ENCODE results near the gene PADI1.

The PADI1 gene

GRCh38 chr1:17232759-17233661, 28.1 kb downstream of the PADI1 start:
- Histone ChIP-seq H3K4me3 (replicated peaks; ENCODE audit: insufficient read depth, low read length) (no peak overlapping the region), H3K27ac (replicated peaks) (no peak overlapping the region), H3K27me3 (ENCODE audit: insufficient read depth, poor library complexity, severe bottlenecking) (no peaks in the 10 kb centered on the region)
- TF ChIP-seq POLR2AphosphoS5 (IDR thresholded peaks at IDR 0.05; ENCODE audit: low read depth) (no peak), GABPA (IDR thresholded peaks at IDR 0.05; ENCODE audit: low read depth) (no peak)
- DNase-seq (ENCODE audit: low read depth in 1 of 2, low spot score in 1 of 2) = no peak

- Histone ChIP-seq H3K4me3 (replicated peaks; ENCODE audit: insufficient read depth, low read length) (no peak overlapping the region), H3K27ac (replicated peaks) (no peak overlapping the region), H3K27me3 (ENCODE audit: insufficient read depth, poor library complexity, severe bottlenecking) (no peaks in the 10 kb centered on the region)
- no peak for TF ChIP-seq POLR2AphosphoS5 (IDR thresholded peaks at IDR 0.05; ENCODE audit: low read depth)
- no peak for TF ChIP-seq SPI1 (IDR thresholded peaks at IDR 0.05; ENCODE audit: borderline replicate concordance, low read depth)
- TF ChIP-seq CTCF (IDR thresholded peaks at IDR 0.05; ENCODE audit: insufficient read depth, low read length) = no peak
- no peak for TF ChIP-seq REST (IDR thresholded peaks at IDR 0.05; ENCODE audit: insufficient replicate concordance, low read depth)
- TF ChIP-seq GABPA (IDR thresholded peaks at IDR 0.05; ENCODE audit: low read depth) = no peak
- DNase-seq (ENCODE audit: low read depth in 1 of 2, low spot score in 1 of 2) = peak in 1 of 2 experiments; percentile 29
Measured at GRCh38 chr1:17233675-17234320, 28.9 kb downstream of the PADI1 start.

GRCh38 chr1:17234405-17234804, 29.5 kb downstream of the PADI1 start:
- no peak for DNase-seq (ENCODE audit: low read depth in 1 of 2, low spot score in 1 of 2)
- H3K27ac ChIP-seq (replicated peaks) = no peak overlapping the region
- H3K4me3 ChIP-seq (replicated peaks; ENCODE audit: insufficient read depth, low read length) = no peak overlapping the region
- TF ChIP-seq POLR2AphosphoS5 (IDR thresholded peaks at IDR 0.05; ENCODE audit: low read depth) (no peak), CTCF (IDR thresholded peaks at IDR 0.05; ENCODE audit: insufficient read depth, low read length) (no peak), REST (IDR thresholded peaks at IDR 0.05; ENCODE audit: insufficient replicate concordance, low read depth) (no peak), SPI1 (IDR thresholded peaks at IDR 0.05; ENCODE audit: borderline replicate concordance, low read depth) (no peak)
- no peaks in the 10 kb centered on the region for H3K27me3 ChIP-seq (ENCODE audit: insufficient read depth, poor library complexity, severe bottlenecking)

GRCh38 chr1:17235135-17235885, 30.4 kb downstream of the PADI1 start:
- Histone ChIP-seq H3K4me3 (replicated peaks; ENCODE audit: insufficient read depth, low read length) (no peak overlapping the region), H3K27ac (replicated peaks) (no peak overlapping the region), H3K27me3 (ENCODE audit: insufficient read depth, poor library complexity, severe bottlenecking) (no peaks in the 10 kb centered on the region)
- TF ChIP-seq SPI1 (IDR thresholded peaks at IDR 0.05; ENCODE audit: borderline replicate concordance, low read depth) = no peak
- TF ChIP-seq REST (IDR thresholded peaks at IDR 0.05; ENCODE audit: insufficient replicate concordance, low read depth) = no peak
- no peak for TF ChIP-seq GABPA (IDR thresholded peaks at IDR 0.05; ENCODE audit: low read depth)
- TF ChIP-seq POLR2AphosphoS5 (IDR thresholded peaks at IDR 0.05; ENCODE audit: low read depth) = no peak
- no peak for TF ChIP-seq CTCF (IDR thresholded peaks at IDR 0.05; ENCODE audit: insufficient read depth, low read length)
- DNase-seq (ENCODE audit: low read depth in 1 of 2, low spot score in 1 of 2) = no peak

All from HL-60 (cell line).